HG03439 (cell line): Measurements from ENCODE around the gene SYNRG.

ENCODE experiments used
- ATAC-seq: cut with Tn5 transposase; IDR thresholded peaks from one replicate; pipeline ENCODE4 v1.9.1; 2021; ENCODE audit warnings: mild to moderate bottlenecking, moderate library complexity; ENCODE audit not compliant: unreplicated experiment

The SYNRG gene

DNA sequence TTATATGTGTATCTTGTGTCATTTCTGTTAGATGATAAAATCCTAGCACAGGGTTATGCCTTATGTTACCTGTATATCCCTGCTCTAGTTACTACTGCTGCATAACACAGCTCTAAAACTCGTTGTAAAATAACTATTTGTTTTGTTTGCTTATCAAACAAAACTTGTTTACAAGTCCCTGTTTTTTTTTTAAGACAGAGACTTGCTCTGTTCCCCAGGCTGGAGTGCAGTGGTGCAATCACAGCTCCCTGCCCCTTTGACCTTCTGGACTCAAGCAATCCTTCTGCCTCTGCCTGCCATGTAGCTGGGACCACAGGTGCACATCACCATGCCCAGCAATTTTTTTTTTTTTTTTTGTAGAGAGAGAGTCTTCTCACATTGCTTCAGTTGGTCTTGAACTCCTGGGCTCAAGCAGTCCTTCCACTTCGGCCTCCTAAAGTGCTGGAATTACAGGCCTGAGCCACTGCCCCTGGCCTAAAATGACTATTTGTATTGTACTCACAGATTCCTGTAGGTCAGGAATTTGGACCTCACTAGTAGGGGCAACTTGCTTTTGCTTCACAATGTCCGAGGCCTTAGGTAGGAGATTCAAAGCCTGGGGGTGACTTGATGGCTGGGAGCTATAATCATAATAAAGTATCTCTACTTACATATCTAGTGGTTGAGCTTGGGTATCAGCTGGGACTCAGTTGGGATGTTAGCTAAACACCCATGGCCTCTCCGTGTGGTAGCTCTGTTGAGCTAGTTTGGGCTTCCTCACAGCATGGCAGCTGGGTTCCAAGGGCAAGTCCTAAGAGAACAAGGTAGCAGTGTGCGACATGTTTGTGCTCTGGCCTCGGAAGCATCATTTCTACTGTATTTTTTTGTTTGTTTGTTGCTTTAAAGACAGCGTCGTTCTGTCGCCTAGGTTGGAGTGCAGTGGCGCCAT lies 106.9 kb downstream of the SYNRG start:
- ATAC-seq = no peak

DNA sequence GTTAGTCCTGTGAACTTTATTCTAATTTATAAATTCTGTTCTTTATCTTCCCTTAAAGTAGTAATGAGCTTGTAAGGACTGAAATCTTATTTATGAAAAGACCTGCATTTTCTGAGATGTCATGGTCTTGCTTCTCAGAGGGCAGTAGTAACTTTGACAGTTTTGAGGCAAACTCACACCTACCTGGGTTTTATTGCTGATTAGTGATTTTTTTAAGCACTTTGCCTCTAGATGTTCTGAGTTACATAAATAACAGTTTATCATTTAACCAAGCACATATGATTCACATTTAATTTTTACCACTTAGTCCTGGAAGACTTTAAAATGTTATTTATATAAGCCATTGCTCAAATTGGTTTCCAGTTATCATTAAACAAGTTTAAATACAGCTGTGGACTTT lies 108.8 kb downstream of the SYNRG start:
- ATAC-seq = no peak

DNA sequence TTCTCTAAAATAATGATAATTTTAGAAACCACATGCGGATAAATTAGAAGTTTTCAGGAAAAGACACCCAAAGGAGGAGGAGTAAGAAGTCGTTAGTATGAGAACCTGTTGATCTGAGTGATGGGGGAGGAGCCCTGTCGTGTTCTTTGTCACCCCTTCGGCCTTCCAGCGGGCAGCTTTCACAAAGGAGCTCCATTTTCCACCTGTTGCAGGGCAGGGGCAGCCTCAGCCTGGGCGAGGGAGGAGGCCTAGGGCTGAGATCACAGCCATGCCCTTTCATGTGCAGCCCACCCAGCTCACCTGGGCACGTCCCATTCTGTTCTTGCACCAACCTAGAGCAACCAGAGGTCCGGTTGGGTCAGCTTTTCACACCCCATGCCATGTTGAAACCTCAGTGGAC lies 114.2 kb downstream of the SYNRG start:
- ATAC-seq = no peak

DNA sequence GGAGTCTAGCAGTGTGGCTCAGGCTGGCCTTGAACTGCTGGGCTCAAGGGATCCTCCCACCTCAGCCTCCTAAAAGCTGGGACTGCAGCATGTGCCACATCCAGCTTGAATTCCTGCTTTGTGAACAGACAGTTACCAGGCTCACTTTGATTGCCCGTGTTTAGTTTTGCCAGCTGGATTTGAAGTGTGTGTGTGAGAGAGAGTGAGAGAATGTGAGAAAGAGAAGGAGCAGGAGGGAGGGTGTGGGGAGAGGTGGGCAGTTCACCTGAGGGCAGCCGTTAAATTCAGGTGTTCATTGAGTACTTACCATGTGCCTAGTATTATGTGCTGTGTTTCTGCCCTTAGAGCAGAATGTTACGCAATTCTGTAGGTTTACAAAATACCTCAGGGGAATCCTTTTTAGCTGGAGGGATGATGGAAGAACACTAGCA lies 114.8 kb downstream of the SYNRG start:
- ATAC-seq = no peak

DNA sequence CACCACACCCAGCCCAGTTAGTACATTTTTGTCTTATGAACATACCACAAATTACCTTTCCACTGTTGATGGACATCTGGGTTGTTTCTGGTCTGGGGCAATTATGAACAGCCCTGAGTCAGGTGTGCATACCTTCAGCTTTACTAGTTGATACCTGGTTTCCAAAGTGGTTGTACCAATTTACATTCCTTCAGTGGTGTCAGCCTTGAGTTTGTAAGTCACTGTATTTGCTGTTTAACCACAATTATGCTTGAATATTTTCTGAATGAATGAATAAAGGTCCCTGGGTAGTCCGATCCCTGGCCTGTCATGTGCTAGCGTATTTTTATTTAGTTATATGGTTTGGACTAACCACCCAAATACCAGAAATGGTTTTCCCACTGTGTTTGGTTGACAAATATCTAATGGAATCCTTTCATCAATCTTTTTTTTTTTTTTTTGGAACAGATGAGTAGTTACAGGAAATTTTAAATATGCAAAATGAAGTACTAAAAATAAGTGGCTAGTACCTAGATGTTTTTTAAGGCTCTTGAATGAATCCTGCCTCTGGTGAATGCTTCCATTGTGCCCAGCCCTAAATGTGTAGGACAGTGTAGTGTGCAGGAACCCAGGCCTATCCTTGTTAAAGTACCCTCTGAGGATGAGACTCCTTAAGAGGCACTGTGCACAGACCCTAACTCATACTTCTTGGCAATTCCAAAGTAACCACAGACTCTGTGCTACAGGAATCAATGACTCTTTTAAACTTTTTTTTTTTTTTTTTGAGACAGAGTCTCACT lies 115.8 kb downstream of the SYNRG start:
- ATAC-seq = no peak

DNA sequence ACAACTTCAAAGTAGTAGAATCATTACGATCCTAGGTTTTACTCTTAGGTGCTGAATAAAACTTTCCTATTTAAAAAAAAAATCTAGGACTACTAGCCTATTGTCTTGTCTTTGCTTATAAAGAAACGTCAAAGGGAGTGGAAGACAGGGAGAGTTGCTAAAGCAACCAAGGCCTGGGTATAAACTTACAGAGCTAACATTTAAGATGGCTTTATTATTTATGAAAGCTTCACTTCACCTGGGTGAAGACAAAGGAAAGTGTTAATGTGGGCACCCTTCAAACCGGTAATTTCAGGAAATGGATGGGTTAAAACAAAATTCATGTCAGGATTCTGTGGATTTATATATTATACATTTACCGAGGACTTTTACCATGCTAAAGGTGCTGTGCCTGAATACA lies 117.1 kb downstream of the SYNRG start:
- ATAC-seq = no peak

DNA sequence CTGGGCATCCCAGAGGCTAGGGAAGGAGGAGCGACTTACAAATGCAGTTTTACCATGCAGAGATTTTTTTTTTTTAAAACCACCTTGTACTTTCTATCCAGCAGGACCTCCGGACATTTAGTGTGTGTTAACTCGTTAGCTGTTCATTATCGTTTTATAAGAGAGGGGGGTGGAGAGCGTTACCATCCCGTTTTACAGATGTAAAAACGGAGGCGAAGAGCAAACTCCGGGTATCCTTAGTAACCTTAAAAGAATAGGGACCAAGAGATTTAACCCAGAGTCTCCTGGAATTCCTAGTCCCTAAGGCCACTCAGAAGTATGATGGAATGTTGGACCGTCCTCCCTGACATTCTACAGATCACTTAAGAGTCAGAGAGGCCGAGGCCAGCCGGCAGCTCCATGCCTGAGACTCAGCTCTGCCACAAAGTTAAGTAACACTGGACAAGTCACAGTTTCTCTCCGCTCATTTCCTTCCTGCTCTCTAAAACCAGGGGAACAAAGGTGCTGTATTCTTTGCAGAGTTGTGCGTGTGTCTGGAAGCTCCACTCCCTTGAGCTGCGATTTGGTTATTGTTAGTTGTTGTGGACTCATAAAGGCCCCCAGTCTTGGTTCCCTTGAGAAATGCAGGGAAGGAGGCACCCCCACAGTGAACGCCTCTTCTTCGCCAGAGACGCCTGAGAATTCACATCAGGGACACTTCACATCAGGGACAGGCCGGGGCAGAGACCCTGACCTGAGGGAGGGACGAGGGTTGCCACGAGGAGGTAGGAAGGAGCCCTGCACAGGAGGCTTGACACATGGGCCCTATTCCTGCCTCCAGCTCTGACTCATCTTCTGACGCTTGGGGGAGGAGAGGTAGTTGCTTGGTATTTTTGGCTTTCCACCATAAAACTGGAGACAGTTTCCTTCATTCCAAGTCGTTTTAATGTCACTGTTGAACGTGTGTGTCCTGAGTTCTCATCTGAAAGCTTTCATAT lies 118.3 kb downstream of the SYNRG start:
- no peak for ATAC-seq

DNA sequence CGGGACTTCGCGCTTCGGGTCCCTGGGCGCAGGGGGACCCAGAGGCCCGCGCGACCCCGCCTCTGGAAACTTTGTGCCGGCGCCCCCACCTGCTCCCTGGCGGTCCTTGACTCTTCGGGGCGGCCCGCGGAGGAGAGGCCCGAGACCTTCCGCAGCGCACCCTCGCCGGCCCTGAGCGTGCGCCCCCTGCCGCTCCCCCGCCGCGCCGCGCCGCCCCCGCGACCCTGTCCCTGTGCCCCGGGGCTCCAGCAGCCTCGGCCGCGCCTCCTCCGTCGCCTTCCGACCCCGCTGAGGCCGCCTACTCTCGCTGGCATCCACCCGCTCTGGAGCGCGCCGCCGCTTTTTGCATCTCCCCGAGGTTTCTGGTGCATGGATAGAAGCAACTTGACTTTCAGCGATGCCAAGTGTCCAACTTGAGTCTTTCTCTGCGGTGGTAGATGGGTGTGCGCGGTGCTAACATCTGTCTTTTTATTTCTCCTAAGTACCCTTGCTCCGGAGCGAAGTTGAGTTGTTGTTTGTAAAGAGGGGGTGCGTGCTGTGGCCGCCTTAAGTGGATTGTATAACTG lies 119.1 kb downstream of the SYNRG start:
- ATAC-seq = peak; percentile 46

DNA sequence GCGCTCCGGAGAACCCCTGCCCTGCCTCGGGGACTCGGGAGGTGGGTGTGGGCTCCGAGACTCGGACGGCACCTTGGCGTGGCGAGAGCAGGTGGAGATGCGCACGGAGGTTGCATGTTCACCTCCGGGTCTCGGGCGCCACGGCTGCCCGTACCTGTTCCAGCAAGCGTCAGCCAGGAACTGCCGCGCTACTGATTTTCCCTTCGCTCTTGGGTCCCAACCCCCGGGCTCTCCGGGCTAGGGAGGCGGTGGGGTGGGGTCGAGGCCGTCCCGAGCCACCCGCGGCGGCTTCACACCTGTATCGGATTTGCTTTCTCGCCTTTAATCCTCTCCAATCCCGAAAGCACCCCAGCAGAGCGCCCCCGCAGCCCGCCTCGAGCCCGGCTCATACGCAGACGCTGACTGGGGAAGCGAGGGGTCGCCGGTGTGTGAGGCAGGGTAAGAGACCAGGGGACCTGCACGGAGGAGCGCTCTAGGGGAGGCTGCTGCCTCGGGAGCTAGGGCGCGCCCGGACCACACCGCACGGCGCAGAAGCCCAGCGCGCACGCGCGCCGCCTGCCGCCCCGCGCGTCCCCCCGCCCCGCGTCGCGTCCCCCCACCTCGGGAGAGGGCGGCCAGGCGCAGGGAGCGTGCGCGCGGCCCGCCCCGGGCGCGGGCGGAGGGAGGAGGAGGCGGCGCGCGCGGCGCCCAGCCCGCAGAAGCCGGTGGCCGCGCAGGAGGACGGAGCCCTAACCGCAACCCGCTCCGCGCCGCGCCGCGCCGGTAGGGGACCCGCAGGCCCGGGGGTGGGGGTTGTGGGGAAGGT lies 119.8 kb downstream of the SYNRG start, which contains the start of gene DUSP14:
Gene DUSP14, plus strand, starts transcription at position 695 of the 805 bp plus-strand sequence. CDS start 22,382 bp downstream, outside the sequence.
- peak; percentile 70 for ATAC-seq

DNA sequence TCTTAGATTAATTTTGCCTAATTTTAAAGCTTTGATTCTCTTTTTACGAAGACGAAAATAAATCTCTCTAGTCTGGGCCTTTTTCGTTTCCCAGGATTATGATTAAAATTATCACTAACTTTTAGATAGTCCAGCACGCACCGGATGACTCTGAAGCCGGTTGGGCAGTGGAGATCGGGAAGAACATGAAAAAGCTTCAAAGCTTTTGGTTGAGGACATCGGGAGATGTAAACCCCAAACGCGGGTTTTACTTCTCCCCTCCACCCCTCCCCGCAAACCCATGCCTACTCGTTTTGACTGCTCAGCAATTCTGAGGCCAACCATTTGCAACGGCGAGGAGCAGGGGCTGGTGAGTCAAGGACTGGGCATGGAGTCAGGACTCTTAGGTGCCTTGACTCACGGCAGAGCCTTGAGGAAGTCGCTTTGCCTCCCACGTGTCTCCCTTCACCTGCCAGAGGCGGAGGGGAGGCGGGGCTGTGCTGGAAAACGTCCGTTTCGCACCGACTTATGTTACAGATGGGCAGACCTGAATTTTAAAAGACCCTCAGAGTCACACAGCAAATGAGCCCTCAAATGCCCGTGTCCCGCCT lies 120.5 kb downstream of the SYNRG start:
- no peak for ATAC-seq

DNA sequence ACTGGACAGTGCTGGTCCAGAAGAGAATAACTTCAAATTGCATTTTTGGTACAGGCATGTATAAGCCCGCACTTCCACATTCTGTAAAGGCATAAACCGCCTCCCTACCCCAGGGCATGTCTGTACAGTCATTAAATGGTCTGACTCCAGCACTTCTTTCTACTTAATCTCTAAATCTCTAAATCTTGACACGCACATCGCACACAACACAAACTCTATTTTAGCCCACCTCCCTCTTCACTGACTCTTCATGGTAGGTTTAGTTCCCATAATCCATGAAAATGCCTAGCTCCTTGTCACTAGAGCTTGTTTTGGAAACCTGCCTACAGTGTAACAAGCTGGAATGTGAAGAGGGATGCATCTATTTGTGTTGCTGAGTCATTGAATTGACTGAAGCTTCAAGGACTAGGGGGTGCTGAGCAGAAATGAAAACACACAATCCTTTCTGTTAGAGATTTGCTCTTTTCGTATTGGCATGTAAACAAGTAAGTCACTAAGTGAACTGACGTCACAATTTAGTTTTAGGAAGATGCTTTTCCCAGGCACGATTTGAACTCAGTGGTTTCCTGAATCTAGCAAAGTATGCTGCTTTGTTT lies 121.1 kb downstream of the SYNRG start:
- ATAC-seq = no peak

DNA sequence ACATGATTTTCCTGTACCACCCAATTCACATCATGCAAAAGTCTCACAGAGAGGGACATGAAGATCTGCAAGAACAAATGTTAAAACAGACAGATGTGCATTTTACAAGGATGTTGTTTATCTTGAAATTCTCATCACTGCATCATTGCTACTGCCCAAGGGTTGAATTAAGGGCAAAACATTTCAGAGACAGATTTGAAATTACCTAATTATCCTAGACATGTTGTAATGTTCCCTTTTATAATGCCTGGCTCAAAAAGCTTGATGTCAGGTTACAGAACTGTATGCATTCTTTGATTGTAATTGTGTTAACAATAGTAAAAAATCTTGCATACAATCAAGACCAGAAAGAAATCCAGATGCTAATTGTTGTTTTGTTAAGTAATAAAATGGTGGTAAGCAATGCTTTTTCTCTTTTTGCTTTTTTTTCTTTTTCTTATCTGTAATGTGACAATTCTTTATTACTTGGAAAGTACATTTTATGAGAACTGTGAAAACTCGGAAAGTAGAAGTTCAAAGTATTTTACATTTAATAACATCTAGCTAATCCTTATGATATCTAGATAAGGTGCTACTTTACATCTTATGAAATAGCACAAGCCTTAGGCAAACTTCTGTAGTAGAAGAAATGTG lies 123.2 kb downstream of the SYNRG start:
- ATAC-seq = no peak

DNA sequence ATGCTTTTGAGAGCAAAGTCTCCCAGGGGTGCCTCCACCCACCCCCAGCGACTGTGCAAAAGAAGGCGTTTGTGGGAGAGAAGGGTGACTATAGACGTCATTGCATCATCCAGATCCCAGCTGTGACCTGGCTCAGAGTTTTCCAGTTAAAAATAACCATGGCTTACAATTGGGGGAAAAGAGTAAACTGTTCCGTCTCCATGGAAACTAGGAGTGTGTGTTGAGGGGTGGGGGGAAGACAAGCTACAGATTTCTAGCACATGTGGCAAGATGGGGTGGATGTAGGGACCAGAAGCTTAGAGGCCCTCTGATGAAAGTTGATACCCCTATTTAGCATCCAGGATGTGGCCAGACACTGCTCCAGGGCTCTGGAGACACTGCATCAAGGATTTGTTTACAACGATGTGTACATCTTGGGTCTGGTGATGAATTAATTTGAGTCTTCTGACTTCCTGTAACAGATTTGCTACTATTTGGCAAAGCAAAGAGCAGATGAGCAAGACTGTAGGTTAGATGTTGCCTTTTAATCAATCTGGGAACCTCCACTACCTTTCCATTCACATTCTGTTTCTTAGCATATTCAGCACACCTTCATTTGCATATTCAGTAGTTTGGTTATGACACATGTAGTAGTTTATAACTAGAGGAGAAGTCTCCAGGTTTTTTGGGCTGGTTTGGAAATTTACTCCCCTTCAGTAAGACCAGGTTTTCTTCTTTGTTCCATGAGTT lies 125.7 kb downstream of the SYNRG start:
- ATAC-seq = no peak

DNA sequence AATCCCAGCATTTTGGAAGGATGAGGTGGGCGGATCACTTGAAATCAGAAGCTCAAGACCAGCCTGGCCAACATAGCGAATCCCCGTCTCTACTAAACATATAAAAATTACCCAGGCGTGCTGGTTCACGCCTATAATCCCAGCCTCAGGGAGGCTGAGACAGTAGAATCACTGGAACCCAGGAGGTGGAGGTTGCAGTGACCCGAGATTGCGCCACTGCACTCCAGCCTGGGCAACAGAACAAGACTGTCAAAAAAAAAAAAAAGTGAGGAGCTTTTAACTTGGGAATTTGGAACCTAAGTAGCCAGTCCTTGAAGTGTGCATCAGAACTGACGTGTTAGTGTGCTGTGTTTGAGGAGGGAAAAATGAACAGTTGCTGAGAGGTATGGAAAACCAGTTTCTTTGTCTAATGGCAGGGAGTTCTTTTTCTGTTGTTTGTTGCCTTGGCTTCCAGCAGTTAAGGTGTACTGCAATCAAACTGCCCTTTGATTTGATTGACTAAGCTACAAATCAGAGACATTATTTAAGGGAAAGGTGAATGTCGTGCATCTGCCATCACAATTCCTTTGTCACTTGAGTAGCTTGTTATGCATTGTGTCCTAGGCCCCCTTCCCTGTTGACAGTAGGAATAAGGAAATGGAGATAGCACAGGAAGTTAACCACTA lies 128.1 kb downstream of the SYNRG start:
- ATAC-seq = no peak

DNA sequence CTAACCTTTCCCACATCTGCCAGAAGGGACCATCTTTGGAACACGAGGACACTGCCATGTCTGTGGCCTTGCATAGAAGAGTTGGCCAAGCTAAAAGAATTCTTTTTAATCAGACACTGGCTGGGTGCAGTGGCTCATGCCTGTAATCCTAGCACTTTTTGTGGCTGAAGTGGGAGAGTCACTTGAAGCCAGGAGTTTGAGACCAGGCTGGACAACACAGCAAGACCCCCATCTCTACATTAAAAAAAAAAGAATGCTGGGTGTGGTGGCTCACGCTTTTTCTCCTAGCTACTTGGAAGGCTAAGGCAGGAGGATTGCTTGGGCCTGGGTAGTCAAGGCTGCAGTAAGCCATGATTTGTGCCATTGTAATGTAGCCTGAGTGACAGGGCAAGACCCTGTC lies 128.8 kb downstream of the SYNRG start:
- no peak for ATAC-seq

DNA sequence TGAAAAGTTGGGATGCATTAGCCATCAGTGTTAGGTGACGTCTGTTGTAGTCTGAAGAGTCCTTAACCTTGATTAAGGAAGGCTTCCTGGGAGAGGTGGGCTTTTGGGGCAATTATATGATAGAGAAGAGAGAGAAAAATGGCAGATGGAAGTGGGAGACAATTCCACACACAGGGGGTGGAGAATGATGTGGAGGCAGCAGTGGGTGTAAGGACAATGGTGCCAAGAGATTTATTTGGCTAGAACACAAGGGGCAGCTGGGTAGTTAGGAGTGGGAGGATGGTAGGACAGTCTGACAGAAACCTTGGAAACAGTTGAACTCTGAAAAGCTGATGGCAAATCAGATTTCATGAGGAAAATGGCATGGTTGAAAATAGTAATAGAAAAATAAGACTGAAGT lies 130.2 kb downstream of the SYNRG start:
- ATAC-seq = no peak

DNA sequence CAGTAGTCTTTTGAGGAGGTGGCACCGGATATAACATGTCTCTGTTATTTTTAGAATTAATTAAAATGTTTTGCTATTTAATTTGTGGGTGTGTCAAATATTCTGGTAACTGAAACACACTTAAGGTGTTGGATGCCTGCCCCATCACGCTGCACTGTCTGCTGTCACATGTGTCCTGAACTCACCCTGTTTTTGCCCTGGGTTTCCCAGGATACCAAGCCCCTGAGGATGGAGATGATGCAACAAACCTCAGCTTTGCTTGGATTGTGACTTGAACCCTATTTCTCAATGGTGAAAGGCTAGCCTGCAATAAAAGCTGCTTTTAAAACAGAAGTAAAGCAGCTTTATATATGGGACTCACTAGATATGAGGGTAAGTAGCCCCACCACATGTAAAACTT lies 131.0 kb downstream of the SYNRG start:
- no peak for ATAC-seq
